ENCODE measurements around the gene TMEM135.

TMEM135 gene

GRCh38 chr11:87127101-87127500 is 89.4 kb downstream of the TMEM135 start:
- H3K27me3 ChIP-seq: no peaks in the 10 kb centered on the region
- 0 out of 2 replicates have a peak, but pooled peaks cover 4% of the 10 kb centered on the region for H3K36me3 ChIP-seq
- H4K20me1 ChIP-seq: peaks cover 22% of the 10 kb centered on the region; the same call in 1 of the 2 replicates
- no peaks in the 10 kb centered on the region for H3K4me1 ChIP-seq
- no peak overlapping the region for H3K9ac ChIP-seq
- 0 out of 2 replicates have a peak, but pooled peaks cover 4% of the 10 kb centered on the region for H3K9me3 ChIP-seq
- no peak for TF ChIP-seq Cebpa-rat (IDR thresholded peaks at IDR 0.05)
- no peak overlapping the region for H3K4me2 ChIP-seq
- H3K4me3 ChIP-seq: no peak overlapping the region
- no peak overlapping the region for H3K27ac ChIP-seq

GRCh38 chr11:87128372-87128771 is 90.6 kb downstream of the TMEM135 start:
- H3K4me1 ChIP-seq: no peaks in the 10 kb centered on the region
- TF ChIP-seq Cebpa-rat (IDR thresholded peaks at IDR 0.05): no peak
- H3K9me3 ChIP-seq: 0 out of 2 replicates have a peak, but pooled peaks cover 4% of the 10 kb centered on the region
- H3K36me3 ChIP-seq: 0 out of 2 replicates have a peak, but pooled peaks cover 4% of the 10 kb centered on the region
- no peak overlapping the region for H3K9ac ChIP-seq
- no peak overlapping the region for H3K27ac ChIP-seq
- H3K4me2 ChIP-seq: no peak overlapping the region
- peaks cover 22% of the 10 kb centered on the region; the same call in 1 of the 2 replicates for H4K20me1 ChIP-seq
- H3K27me3 ChIP-seq: no peaks in the 10 kb centered on the region
- no peak overlapping the region for H3K4me3 ChIP-seq

GRCh38 chr11:87134524-87135106 is 96.9 kb downstream of the TMEM135 start:
- Histone ChIP-seq H3K36me3 (peaks cover 13% of the 10 kb centered on the region; the same call in 1 of the 2 replicates), H3K4me2 (no peak overlapping the region), H3K4me1 (no peaks in the 10 kb centered on the region), H3K9ac (no peak overlapping the region), H3K9me3 (peaks cover 22% of the 10 kb centered on the region), H3K27ac (no peak overlapping the region), H3K4me3 (no peak overlapping the region), H4K20me1 (0 out of 2 replicates have a peak, but pooled peaks cover 8% of the 10 kb centered on the region), H3K27me3 (no peaks in the 10 kb centered on the region)
- TF ChIP-seq Cebpa-rat (IDR thresholded peaks at IDR 0.05): no peak

GRCh38 chr11:87136236-87136635 is 98.5 kb downstream of the TMEM135 start:
- H3K4me1 ChIP-seq: no peaks in the 10 kb centered on the region
- no peak overlapping the region for H3K27ac ChIP-seq
- H4K20me1 ChIP-seq: 0 out of 2 replicates have a peak, but pooled peaks cover 8% of the 10 kb centered on the region
- H3K27me3 ChIP-seq: no peaks in the 10 kb centered on the region
- no peak for TF ChIP-seq Cebpa-rat (IDR thresholded peaks at IDR 0.05)
- no peak overlapping the region for H3K4me2 ChIP-seq
- H3K9ac ChIP-seq: no peak overlapping the region
- H3K4me3 ChIP-seq: no peak overlapping the region
- peaks cover 13% of the 10 kb centered on the region; the same call in 1 of the 2 replicates for H3K36me3 ChIP-seq
- H3K9me3 ChIP-seq: peaks cover 23% of the 10 kb centered on the region

- no peak overlapping the region for H3K4me2 ChIP-seq
- H3K27me3 ChIP-seq: no peaks in the 10 kb centered on the region
- H3K36me3 ChIP-seq: peaks cover 10% of the 10 kb centered on the region; the same call in 1 of the 2 replicates
- peaks cover 13% of the 10 kb centered on the region; the same call in 1 of the 2 replicates for H4K20me1 ChIP-seq
- H3K9me3 ChIP-seq: peaks cover 19% of the 10 kb centered on the region
- H3K4me3 ChIP-seq: no peak overlapping the region
- H3K9ac ChIP-seq: no peak overlapping the region
- no peaks in the 10 kb centered on the region for H3K4me1 ChIP-seq
- H3K27ac ChIP-seq: no peak overlapping the region
- no peak for TF ChIP-seq Cebpa-rat (IDR thresholded peaks at IDR 0.05)
These were observed 100.0 kb downstream of the TMEM135 start for GRCh38 chr11:87137711-87138110.

- H3K4me1 ChIP-seq: peaks cover 13% of the 10 kb centered on the region
- peaks cover 10% of the 10 kb centered on the region; the same call in 1 of the 2 replicates for H3K36me3 ChIP-seq
- peaks cover 19% of the 10 kb centered on the region for H3K9me3 ChIP-seq
- H3K4me3 ChIP-seq: no peak overlapping the region
- H3K9ac ChIP-seq: no peak overlapping the region
- H3K27ac ChIP-seq: no peak overlapping the region
- no peak overlapping the region for H3K4me2 ChIP-seq
- peaks cover 19% of the 10 kb centered on the region for H4K20me1 ChIP-seq
- no peaks in the 10 kb centered on the region for H3K27me3 ChIP-seq
- TF ChIP-seq Cebpa-rat (IDR thresholded peaks at IDR 0.05): no peak
These were observed 101.7 kb downstream of the TMEM135 start for GRCh38 chr11:87139475-87139874.

- H4K20me1 ChIP-seq: peaks cover 20% of the 10 kb centered on the region
- H3K4me3 ChIP-seq: no peak overlapping the region
- peaks cover 19% of the 10 kb centered on the region for H3K9me3 ChIP-seq
- no peaks in the 10 kb centered on the region for H3K27me3 ChIP-seq
- no peak for TF ChIP-seq Cebpa-rat (IDR thresholded peaks at IDR 0.05)
- H3K9ac ChIP-seq: no peak overlapping the region
- H3K4me2 ChIP-seq: no peak overlapping the region
- H3K36me3 ChIP-seq: peaks cover 10% of the 10 kb centered on the region; the same call in 1 of the 2 replicates
- no peak overlapping the region for H3K27ac ChIP-seq
- peaks cover 19% of the 10 kb centered on the region for H3K4me1 ChIP-seq
These were observed 103.6 kb downstream of the TMEM135 start for GRCh38 chr11:87141322-87141721.

GRCh38 chr11:87141980-87142514 is 104.3 kb downstream of the TMEM135 start:
- no peak for TF ChIP-seq Cebpa-rat (IDR thresholded peaks at IDR 0.05)
- Histone ChIP-seq H3K4me1 (peaks cover 19% of the 10 kb centered on the region), H3K27me3 (no peaks in the 10 kb centered on the region), H3K4me3 (no peak overlapping the region), H3K4me2 (no peak overlapping the region), H3K27ac (no peak overlapping the region), H3K9ac (no peak overlapping the region), H3K9me3 (peaks cover 19% of the 10 kb centered on the region), H3K36me3 (peaks cover 10% of the 10 kb centered on the region; the same call in 1 of the 2 replicates), H4K20me1 (peaks cover 20% of the 10 kb centered on the region)

GRCh38 chr11:87142594-87142993 is 104.9 kb downstream of the TMEM135 start:
- peaks cover 20% of the 10 kb centered on the region for H4K20me1 ChIP-seq
- no peak overlapping the region for H3K4me2 ChIP-seq
- peaks cover 19% of the 10 kb centered on the region for H3K4me1 ChIP-seq
- TF ChIP-seq Cebpa-rat (IDR thresholded peaks at IDR 0.05): no peak
- no peak overlapping the region for H3K27ac ChIP-seq
- H3K9ac ChIP-seq: no peak overlapping the region
- peaks cover 10% of the 10 kb centered on the region; the same call in 1 of the 2 replicates for H3K36me3 ChIP-seq
- H3K27me3 ChIP-seq: no peaks in the 10 kb centered on the region
- H3K9me3 ChIP-seq: peaks cover 19% of the 10 kb centered on the region
- no peak overlapping the region for H3K4me3 ChIP-seq

GRCh38 chr11:87143641-87144040 is 105.9 kb downstream of the TMEM135 start:
- no peak for TF ChIP-seq Cebpa-rat (IDR thresholded peaks at IDR 0.05)
- no peak overlapping the region for H3K27ac ChIP-seq
- H4K20me1 ChIP-seq: peaks cover 20% of the 10 kb centered on the region
- H3K4me2 ChIP-seq: peak overlapping the region; percentile 17; the same call in 1 of the 2 replicates
- peaks cover 19% of the 10 kb centered on the region for H3K4me1 ChIP-seq
- peaks cover 10% of the 10 kb centered on the region for H3K9me3 ChIP-seq
- H3K36me3 ChIP-seq: peaks cover 3% of the 10 kb centered on the region; the same call in 1 of the 2 replicates
- H3K9ac ChIP-seq: no peak overlapping the region
- H3K27me3 ChIP-seq: no peaks in the 10 kb centered on the region
- H3K4me3 ChIP-seq: no peak overlapping the region

Measured in BLaER1 (cell line).